ENCODE measurements around the gene CFAP119.
A peak's percentile ranks its signal among the peaks of the same experiment; 100 is the strongest.

Gene CFAP119

GRCh38 chr16:30760577-30761426, 1.1 kb downstream of the CFAP119 start:
- DNase-seq, result no peak

GRCh38 chr16:30760001-30760559, 1.8 kb downstream of the CFAP119 start:
- no peak for DNase-seq

- no peak for DNase-seq
These were observed 2.8 kb downstream of the CFAP119 start for GRCh38 chr16:30758988-30759491.

- no peak for DNase-seq
These were observed 4.5 kb downstream of the CFAP119 start for GRCh38 chr16:30757316-30757715.

- no peak for DNase-seq
These were observed 5.1 kb downstream of the CFAP119 start for GRCh38 chr16:30756781-30757100.

DNA sequence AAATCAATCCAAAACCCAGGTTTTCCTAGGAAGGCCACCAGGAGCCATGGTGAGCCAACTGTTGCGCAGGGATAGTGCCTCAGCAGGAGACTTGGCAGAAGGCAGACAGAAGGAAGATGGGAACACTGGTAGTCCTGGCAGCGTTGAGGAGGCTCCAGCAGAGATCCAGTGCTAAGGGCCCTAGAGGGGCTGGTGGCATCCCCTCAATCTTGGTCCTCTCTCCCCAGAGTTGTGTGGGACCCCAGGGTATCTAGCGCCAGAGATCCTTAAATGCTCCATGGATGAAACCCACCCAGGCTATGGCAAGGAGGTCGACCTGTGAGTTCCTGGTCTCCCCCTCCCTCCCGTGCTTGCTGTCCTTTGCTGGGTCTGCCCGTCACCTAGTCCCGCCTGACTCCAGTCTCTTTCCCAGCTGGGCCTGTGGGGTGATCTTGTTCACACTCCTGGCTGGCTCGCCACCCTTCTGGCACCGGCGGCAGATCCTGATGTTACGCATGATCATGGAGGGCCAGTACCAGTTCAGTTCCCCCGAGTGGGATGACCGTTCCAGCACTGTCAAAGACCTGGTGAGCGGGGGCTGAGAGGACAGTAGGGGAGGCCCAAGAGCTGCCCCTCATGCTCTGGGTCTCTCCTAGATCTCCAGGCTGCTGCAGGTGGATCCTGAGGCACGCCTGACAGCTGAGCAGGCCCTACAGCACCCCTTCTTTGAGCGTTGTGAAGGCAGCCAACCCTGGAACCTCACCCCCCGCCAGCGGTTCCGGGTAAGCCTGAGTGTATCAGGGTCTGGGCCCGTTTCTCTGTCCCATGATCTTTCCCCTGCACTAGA, 5.7 kb downstream of the CFAP119 start:
- DNase-seq, result no peak

DNA sequence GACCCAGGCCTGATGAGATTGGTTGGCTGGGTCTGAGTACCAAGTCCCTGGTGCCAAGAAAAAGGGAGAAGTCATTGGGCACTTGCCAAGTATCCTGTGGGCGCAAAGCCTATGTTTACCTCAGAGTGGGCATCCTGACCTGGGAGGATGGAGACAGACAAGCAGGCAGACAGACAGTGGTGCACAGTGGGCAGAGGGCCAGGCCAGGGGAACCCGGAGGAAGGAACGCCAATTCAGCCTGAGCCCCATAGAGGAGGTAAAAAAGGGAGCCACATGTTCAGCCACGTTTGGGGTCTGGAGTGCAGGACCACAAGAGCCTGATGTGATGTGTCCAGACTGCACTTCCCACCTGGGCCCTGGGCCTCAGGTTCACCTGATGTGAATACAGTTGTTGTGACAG, 8.3 kb downstream of the CFAP119 start:
- DNase-seq, result peak; percentile 53

- peak; percentile 48 for DNase-seq
These were observed 10.9 kb downstream of the CFAP119 start for GRCh38 chr16:30750876-30751465.

- DNase-seq, result no peak
These were observed 11.7 kb downstream of the CFAP119 start for GRCh38 chr16:30750201-30750600.

DNA sequence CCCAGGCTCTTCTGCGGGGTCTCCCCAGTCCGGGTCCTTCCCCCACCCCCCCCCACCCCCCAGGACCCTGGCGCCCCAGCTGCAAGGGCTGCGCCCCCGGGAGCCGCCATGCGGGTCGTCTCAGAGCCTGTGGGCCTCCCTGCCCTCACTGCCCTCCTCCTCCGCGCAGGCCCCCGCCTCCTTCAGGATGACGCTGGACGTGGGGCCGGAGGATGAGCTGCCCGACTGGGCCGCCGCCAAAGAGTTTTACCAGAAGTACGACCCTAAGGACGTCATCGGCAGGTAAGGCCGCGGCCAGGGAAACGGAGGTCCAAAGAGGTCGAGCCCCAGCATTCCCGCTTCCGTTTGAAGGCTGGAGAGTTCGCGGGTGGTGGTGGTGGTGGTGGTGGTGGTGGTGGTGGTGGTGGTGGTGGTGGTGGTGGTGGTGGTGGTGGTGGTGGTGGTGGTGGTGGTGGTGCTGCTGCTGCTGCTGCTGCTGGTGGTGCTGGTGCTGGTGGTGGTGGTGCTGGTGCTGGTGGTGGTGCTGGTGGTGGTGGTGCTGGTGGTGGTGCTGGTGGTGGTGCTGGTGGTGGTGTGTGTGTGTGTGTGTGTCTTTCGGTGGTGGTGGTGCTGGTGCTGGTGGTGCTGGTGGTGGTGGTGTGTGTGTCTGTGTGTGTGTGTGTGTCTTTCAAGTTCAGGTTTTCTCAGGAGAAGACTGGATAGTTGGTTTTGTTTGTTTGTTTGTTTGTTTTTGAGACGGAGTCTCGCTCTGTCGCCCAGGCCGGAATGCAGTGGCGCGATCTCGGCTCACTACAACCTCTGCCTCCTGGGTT, 13.0 kb downstream of the CFAP119 start:
- DNase-seq, result peak; percentile 70

- DNase-seq, result peak; percentile 99
These were observed 13.8 kb downstream of the CFAP119 start, which contains the start of gene PHKG2 for GRCh38 chr16:30747799-30748633. PHKG2 (plus strand) TSS chr16:30748425; CDS start chr16:30748821, 396 bp downstream.

DNA sequence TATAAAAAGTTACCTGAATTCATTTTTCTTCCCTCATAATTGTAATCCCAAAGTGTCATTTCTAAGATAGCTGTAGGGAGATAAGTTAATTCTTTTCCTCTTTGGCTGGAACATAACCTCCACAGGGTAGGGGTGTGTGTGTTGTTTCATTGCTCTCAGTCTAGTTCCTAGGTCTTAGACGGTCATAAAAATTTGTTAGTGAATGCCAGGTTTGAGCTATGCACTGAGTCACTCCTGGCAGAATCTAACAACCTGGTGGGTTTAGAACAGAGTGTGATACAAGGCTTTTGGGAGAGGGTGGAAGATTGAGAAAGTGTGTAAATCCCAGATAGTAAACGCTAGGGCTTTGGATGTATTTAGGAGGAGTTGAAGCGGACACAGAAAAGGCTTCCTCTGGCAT, 14.5 kb downstream of the CFAP119 start:
- no peak for DNase-seq

GRCh38 chr16:30746638-30747175, 15.2 kb downstream of the CFAP119 start:
- no peak for DNase-seq

- no peak for DNase-seq
These were observed 16.8 kb downstream of the CFAP119 start for GRCh38 chr16:30745082-30745481.

GRCh38 chr16:30744183-30744582, 17.7 kb downstream of the CFAP119 start:
- DNase-seq, result no peak

- peak; percentile 54 for DNase-seq
These were observed 18.1 kb downstream of the CFAP119 start for GRCh38 chr16:30743716-30744115.

- no peak for DNase-seq
These were observed 20.4 kb downstream of the CFAP119 start for GRCh38 chr16:30741461-30741914.

DNA sequence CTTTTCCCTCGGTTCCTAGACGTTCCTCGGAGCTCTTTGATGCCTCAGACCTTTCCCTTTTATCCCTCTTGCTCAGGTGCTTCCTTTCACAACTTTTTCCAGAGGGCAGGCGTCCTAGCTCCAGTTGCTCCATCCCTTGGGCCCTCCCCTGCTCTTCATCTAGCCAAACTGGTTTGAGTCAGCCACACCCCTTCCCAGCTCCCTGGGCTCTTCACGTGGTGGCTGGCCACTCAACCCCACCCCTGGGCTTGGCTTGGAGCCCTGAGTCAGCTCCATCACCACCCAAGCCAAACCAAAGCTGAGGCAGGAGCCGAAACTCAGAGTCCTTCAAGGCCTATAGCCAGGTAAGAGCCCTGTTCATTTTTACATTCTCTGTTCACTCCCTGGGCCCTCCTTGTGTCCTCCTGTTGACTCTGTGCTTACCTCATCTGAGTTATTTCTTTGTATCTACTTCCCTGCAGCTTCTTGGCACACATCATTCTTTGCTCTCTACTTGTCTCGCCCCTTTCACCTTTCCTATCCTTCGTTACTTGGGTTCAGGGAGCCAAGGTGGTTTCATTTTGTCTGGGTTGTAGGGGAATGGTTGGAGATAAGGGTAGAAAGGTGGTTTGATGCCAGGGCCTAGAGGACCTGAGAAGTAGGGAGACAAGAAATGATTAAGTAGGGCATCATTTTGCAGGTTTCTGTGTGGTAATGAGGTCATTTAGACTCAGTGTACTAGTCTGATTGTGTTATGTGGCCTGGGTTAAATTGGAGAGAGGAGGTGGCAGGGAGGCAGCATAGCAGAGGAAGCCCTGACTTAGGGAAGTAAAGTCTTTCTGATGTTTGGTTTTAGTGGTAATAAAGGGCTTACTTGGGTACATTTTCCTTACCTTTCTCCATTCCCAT, 21.3 kb downstream of the CFAP119 start:
- DNase-seq, result no peak
